Stimulated activated CD4-positive, alpha-beta T cell treated with anti-CD3 and anti-CD28 coated beads, Interleukin-4, amount 100 ng/mL, for 4 hours (primary cell): ENCODE measurements around the gene CISD2.
"Not testable (repeated sequence)": the region's sequence is repeated elsewhere in the genome, so short reads cannot be mapped to it uniquely, and the experiment has no call there.

Source experiments
- DNase-seq, 2 experiments: peaks; one replicate each; pipeline ENCODE4 v3.0.0-alpha.2; 2020

Gene CISD2

DNA sequence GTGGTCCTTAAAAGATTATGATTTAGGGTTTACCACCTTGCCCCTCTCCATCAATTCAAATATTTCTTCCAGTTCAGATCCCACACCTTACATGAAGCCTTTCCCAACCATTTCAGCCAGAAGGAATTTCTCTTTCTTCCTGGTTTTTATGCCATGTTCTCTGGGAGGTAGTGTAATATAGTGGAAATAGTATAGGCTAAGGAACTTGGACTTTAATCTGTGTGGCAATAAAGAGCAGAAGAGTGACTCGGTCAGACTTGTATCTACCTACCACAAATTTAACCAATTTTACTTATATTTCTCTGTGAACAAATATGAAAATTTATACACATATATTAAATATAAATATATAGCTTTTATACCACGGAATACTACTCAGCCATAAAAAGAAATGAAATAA lies 18.4 kb upstream of the CISD2 start:
- no peak for DNase-seq

DNA sequence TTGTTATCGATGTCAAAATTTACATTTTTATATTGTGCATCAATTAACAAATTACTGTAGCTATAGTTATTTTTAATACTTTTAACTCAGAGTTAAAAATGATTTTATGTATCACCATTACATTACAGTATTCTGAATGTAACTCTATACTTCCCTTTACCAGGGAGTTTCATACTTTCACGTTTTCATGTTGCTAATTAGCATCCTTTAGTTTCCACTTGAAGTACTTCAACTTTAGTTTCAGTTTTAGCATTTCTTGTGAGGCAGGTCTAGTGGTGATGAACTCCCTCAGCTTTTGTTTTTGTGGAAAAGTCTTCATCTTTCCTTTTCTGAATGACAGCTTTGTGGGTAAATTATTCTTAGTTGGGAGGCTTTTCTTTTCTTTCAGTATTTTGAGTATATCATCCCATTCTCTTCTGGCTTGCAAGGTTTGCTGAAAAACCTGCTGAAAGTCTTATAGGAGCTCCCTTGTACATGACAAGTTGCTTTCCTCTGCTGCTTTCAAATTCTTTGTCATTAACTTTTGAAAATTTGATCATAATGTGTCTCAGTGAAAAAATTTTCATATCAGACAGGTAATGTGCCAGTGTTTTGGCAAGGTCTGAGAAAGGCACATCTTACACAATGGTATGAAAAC lies 9.8 kb upstream of the CISD2 start:
- no peak for DNase-seq

DNA sequence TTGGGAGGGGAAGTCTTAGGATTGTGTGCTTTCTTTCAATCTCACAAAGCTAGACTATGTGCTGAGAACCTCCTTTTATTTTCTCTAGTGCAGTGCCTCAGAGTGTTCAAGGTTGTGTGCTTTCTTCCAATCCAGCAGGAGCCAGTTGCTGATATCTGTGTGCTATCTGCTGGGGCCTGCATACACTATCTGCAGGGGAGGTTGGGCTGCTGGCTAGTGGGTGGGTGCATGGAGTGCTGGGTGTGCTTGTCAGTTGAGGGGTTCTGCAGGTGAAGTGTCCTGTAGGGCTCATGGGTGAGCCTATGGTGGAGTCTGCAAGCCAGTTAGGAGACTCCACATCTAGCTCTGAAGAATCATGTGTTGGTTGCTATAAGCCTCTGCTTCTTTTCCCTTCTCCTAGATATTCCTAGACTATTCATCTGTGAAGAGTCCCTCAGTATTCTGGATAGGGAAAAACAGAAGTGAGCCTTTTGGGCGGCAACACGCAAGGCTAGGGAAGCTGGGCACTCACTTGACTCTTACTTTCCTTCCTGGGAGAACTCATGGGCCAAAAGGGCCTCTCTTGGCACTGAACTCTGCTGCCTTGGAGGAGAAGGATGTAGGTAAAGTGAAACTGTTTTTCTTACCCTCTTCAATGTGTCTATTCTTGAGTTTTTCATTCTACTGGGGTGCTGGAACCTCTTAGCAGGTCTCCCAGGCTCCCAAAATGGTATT lies 8.0 kb upstream of the CISD2 start:
- DNase-seq = no peak

DNA sequence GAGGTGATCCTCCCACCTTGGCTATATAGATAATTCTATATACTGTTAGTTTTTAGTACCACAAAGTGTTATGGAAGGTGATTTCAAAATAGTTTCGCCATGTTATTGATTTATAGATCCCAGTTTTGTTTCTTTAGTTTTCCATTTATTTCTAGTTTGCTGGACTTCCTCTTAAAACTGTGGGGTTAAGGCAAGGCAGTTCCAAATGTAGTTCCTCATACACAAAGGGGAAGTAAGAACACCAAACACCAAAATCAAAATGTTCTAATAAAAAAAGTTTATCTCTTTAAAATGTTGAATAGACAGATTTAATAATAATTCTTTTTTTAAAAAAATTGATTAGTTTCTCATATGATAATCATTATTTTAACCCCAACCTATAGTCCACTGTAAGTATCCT lies 6.8 kb upstream of the CISD2 start:
- no peak for DNase-seq

DNA sequence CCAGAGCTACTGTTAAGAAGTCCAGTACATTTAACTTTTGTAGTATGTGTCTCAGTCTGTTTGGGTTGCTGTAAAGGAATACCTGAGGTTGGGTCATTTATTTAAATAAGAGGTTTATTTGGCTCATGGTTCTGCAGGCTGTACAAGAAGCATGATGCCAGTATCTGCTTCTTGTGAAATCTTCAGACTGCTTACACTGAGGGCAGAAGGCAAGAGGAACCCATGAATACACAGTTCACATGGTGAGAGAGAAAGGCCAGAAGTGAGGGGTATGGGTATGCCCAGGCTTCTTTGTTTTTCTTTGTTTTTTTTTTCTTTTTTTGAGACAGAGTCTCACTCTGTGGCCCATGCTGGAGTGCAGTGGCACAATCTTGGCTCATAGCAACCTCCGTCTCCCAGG lies 6.0 kb upstream of the CISD2 start:
- no peak for DNase-seq

DNA sequence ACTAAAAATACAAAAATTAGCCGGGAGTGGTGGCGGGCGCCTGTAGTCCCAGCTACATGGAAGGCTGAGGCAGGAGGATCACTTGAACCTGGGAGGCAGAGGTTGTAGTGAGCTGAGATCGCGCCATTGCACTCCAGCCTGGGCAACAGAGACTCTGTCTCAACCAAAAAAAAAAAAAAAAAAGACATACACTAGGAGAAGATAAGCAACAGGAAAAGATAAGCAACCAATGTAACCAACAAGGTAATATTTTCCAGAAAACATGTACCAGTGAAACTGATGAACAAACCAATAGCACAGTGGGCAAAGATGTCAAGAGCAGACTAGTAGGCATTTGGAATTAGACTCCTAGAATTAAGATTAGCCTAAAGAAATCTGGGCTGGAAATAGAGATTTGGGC lies 3.5 kb upstream of the CISD2 start:
- DNase-seq = not testable (repeated sequence)

DNA sequence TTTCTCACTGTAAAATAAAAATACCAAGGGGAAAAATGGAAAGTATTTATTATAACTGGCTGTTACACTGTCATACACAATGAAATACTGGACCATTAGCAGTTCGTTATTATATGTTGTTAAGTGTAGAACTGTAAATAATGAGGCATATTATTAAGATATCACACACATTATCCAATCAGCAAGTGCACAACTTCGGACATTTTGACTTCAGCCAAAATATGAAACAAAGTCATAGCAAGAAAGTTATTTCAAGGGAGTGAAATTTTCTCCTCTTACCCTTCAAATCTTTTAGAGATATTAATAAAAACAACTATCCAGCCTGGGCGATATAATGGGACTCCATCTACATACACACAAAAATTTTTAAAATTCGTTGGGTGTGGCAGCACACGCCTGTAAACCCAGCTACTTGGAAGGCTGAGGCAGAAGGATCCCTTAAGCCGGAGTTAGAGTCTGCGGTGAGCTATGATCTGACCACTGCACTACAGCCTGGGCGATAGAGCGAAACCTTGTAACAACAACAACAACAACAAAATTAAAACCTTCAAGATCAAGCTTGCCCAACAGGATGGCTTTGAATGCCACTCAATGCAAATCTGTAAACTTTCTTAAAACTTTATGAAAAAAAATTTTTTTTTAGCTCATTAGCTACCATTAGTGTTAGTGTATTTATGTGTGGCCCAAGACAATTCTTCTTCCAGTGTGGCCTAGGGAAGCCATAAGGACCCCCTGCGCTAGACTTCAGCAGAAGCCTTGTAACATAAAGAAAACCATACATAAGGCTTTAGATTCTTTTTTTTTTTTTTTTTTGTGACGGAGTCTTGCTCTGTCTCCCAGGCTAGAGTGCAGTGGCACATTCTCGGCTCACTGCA lies 1.3 kb upstream of the CISD2 start:
- no peak for DNase-seq

DNA sequence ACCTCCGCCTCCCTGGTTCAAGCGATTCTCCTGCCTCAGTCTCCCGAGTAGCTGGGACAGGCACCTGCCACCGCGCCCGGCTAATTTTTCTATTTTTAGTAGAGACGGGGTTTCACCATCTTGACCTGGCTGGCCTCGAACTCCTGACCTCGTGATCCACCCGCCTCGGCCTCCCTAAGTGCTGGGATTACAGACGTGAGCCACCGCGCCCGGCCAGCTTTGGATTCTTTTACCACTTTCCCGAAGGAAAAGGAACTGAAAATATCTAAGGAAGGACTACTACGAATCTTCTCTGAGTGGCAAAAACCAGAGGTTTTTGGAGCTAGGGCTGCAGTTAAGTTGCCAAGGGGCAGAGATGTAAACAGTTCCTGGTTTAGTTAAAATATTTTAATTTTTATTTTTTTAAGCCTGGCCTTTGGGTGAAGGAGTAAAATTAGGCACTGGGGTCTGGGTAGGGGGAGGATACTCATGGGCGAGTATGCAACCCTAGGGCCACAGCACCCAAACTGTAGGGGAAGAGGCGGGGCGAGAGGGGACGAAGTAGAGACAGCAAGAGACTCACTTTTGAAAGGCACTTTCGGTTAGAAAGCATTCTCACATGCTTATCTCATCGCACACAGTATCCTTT lies 525 bp upstream of the CISD2 start:
- peak in 1 of 2 experiments; percentile 10 for DNase-seq

DNA sequence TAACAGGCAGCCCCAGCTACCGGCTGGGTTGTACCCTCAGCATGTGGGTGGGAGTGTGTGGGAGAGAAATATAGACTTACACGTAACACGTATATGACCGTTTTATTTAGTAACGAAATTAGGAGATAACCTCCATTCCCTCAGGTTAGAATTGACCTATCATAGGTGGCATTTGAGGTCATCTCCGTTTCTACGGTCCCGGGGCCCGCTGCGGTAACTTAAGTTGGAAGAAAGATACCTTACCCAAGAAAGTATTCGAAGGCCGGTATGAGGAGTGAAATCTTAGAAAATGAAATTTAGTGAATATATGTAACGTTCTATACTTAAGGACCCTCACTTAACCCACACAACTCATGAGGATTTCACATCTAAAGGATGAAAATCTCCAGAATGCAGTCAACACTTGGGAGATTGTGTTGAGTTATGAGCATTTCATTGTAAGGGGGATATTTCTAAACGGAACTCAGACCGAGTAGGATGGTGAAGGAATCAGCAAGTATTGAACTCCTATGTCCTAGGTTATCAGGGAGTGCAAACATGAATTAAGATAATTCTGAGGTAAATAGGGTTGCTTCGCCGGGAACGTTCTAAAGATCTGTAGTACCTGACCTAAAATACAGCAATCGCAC lies 891 bp downstream of the CISD2 start:
- DNase-seq = peak in 1 of 2 experiments; percentile 80

DNA sequence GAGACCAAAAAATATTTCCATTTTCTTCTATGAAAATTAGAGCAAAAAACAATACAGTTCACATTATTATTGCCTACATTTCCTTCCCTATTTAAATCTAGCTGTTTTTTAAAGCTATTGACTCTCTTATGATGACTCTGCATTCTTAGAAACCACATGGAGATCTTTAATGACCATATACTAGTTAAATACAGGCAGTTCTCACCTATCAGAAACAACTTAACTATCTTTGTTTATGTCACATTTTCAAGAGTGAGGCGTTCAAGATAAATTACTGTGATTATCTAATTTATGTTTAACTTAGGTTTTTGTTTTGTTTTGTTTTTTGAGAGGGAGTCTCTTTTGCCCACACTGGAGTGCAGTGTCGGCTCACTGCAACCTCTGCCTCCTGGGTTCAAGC lies 3.0 kb downstream of the CISD2 start:
- DNase-seq = no peak

DNA sequence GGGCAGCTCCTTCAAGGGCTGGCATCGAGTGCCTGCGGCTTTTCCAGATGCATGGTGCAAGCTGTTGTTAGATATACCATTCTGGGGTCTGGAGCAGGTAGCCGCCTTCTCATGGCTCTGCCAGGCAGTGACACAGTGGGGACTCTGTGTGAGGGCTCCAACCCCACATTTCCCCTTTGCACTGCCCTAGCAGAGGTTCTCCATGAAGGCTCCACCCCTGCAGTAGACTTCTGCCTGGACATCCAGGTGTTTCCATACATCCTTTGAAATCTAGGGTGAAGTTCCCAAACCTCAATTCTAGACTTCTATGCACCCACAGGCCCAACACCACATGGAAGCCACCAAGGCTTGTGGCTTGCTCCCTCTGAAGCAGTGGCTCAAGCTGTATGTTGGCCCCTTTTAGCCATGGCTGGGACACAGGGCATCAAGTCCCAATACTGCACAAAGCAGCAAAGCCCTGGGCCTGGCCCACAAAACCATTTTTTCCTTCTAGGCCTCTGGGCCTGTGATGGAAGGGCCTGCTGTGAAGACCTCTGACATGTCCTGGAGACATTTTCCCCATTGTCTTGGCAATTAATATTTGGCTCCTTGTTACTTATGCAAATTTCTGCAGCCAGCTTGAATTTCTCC lies 8.8 kb downstream of the CISD2 start:
- DNase-seq = not testable (repeated sequence)

DNA sequence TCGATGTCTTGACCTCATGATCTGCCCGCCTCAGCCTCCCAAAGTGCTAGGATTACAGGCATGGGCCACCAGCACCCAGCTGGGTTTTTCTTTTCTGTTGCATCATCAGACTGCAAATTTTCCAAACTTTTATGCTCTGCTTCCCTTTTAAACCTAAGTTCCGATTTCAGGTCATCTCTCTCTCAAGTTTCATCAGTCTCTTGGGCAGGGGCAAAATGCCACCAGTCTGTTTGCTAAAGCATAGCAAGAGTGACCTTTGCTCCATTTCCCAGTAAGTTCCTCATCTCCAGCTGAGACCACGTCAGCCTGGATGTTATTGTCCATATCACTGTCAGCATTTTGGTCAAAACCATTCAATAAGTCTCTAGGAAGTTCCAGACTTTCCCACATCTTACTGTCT lies 9.6 kb downstream of the CISD2 start:
- not testable (repeated sequence) for DNase-seq

DNA sequence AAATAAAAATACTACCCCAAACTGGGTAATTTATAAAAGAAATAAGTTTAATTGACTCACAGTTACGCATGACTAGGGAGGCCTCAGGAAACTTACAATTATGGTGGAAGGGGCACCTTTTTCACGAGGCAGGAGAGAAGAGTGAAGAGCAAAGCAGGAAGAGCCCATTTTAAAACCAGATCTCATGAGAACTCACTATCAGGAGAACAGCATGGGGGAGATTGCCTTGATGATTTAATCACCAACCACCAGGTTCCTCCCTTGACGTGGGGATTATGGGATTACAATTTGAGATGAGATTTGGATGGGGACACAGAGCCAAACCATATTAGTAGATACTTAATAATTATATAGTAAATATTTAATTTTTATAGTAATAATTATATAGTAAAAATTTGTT lies 10.1 kb downstream of the CISD2 start:
- no peak for DNase-seq

DNA sequence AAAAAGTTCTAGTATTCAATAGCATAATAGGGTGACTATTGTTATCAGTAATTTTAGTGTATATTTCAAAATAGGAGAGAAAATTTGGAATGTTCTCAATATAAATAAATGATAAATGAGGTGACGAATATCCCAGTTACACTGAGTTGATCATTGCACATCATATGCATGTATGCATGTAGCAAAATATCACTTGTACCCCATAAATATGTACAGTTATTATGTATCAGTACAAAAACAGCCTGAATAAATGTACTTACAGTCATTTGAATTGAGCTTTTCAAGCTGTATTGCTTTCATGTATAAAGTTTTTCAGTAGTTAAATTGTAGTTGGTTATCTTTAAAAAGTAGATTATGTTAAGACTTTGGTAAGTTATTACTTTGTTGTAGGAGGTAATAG lies 12.6 kb downstream of the CISD2 start:
- no peak for DNase-seq

DNA sequence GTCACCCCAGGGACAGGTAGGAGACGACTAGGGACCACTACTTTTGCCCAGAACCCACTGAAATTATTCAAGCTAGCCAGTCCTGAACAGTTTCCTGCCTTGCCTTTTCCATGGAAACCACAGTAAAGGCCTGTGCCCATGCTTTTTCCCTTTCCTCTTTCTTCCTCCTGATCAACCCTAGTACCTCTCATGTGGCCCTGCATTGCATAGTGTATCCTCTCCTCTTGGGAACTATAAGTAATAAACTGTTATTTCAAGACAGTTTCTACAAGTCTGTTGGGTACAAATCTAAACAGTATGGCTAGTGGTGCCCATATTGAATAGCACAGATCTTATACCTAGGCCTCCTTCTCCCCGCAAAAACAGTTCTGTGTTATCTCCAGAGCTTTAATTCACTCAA lies 14.5 kb downstream of the CISD2 start:
- no peak for DNase-seq

DNA sequence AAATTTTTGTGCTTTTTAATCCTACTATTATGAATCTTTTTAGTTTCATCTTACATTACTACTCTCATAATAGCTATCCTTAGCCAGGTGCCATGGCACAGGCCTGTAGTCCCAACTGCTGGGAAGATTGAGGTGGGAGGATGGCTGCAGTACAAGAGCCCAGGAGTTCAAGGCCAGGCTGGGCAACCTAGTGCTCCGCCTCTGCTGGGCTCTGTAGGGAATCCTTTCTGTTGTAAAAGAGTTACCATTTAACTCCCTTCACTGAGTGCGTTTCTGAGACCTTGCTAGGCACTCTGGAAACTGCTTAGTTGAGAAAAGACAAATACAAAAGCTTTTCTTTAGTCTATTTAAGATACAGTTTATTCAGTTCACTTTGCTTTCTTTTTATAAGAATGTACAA lies 19.8 kb downstream of the CISD2 start:
- not testable (repeated sequence) for DNase-seq

DNA sequence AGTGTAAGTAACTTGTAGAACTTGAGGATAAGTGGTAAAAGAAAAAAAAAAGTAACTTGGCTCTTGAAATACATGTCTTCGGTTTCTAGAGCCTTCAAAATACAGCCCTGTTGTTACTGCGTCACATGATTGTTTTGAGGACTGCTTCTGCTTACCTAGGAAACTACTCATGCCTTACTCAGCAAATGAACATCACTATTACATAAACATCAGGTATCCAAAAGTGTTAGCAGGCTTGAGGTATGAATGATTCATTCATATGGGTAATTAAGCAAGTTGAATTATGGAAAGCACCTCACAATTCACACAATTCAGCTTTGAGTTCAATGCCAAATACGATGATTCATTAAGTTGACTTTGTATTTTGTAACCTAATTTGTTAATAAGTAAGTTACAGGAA lies 21.1 kb downstream of the CISD2 start:
- DNase-seq = not testable (repeated sequence)

DNA sequence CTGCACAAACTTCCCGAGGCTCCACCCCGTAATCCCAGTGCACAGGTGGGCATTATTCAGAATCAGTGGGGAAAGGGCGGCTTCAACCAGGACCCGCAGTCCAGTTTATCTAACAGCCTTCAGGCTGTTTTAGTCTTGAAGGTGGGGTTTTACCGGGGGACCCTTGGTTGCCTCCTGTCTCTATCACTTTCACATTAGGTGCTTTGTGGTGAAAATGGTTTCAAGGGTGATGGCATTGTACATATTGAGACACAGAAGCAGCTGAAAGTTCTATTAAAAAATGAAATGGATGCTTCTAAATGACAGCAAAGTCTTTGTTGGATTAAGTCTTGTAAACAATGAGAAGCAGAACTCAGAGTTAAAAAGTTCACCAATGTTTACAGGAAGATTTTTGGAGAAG lies 27.8 kb downstream of the CISD2 start:
- DNase-seq = not testable (repeated sequence)

DNA sequence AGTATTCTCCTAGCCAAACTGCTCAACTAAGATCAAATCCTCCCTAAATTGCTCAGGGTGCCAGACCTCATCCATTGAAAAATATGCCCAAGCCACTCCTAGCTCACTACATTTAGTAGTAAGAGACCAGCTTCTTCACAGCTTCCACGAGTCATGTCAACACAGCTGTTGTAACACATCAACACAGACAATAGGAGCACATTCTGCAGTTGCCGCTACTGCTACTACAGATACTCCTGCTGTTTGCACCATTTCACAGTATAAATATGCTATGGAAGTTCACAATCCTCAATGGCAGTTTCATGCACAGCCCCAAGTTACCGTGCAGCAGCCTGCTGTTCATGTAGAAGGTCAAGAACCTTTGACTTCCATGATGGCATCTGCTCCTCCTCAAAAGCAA lies 28.8 kb downstream of the CISD2 start:
- DNase-seq = not testable (repeated sequence)

DNA sequence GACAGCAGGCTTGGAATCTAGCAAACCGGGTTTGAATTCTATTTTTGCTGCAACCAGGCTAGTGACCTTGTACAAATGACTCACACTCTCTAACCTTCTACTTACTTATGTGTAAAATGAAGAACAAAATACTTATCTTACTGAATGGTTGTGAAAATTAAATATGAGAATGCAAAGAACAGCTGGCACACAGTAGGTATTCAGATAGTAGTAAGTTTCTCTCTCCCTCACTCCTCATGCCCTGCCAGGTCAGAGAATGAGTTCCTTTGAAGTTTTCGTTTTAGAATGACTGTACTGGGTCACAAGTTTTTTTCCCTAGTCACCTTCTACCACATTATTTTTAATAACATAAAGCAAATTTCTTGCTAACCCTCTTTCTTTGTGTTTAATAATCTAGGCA lies 33.0 kb downstream of the CISD2 start:
- DNase-seq = no peak

DNA sequence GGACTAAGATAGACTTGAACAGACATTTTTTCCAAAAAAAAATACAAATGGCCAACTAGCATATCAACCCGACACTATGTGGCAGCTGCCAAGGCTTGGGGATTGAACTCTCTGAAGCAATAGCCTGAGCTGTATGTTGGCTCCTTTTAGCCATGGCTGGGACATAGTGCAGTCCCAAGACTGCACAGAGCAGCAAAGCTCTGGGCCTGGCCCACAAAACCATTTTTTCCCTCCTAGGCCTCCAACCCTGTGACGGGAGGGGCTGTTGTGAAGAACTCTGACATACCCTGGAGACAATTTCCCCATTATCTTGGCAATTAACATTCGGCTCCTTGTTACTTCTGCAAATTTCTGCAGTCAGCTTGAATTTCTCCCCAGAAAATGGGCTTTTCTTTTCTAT lies 50.1 kb downstream of the CISD2 start:
- no peak for DNase-seq

DNA sequence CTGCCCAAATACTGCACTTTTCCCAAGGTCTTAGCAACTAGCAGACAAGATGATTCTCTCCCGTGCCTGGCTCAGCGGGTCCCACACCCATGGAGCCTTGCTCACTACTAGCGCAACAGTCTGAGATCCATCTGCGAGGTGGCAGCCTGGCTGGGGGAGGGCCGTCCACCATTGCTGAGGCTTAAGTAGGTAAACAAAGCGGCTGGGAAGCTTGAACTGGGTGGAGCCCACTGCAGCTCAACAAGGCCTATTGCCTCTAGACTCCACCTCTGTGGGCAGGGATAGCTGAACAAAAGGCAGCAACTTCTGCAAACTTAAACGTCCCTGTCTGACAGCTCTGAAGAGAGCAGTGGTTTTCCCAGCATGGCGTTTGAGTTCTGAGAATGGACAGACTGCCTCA lies 50.9 kb downstream of the CISD2 start:
- not testable (repeated sequence) for DNase-seq
